Prostate gland (tissue), 2 donors: Measurements from ENCODE around the gene AS3MT.

Source experiments
- POLR2A ChIP-seq: fragments of 450-650 bp; IDR thresholded peaks from one replicate; pipeline ENCODE4 v1.6.1; 2016; ENCODE audit warnings: antibody characterized with exemption, mild to moderate bottlenecking
- TF ChIP-seq, protein P1 (sequence below), 4 experiments: fragments of 200-600 bp in 2 of 4; fragments of 450-650 bp in 2 of 4; sonication (generic) in 2 of 4; IDR thresholded peaks; 1 replicate in 3 of 4; 2 replicates in 1 of 4; pipeline ENCODE4 v1.5.1; 2016 to 2019; ENCODE audit warnings: antibody characterized with exemption in 4 of 4, mild to moderate bottlenecking in 2 of 4, moderate library complexity in 2 of 4

DNA sequence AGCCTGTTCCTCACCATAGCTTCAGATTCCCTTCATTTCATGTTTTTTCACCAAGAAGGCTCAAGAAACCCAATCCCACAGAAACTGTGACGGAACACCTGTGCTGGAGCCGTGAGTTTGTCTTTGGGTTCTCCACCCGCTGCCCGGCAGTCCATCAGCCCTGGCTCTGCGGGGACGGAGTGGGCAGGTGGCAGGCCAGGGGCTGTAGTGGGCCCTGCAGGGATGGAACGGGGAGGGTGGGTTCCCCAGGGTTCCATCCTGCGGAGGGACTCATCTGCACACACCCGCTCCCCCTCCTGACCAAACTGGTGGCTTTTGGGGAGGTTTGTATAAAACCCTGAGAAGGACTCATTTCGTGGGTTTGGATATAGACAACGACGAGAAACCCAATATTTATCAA, 47.0 kb upstream of the AS3MT start:
- TF ChIP-seq, protein P1, sequence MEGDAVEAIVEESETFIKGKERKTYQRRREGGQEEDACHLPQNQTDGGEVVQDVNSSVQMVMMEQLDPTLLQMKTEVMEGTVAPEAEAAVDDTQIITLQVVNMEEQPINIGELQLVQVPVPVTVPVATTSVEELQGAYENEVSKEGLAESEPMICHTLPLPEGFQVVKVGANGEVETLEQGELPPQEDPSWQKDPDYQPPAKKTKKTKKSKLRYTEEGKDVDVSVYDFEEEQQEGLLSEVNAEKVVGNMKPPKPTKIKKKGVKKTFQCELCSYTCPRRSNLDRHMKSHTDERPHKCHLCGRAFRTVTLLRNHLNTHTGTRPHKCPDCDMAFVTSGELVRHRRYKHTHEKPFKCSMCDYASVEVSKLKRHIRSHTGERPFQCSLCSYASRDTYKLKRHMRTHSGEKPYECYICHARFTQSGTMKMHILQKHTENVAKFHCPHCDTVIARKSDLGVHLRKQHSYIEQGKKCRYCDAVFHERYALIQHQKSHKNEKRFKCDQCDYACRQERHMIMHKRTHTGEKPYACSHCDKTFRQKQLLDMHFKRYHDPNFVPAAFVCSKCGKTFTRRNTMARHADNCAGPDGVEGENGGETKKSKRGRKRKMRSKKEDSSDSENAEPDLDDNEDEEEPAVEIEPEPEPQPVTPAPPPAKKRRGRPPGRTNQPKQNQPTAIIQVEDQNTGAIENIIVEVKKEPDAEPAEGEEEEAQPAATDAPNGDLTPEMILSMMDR (IDR thresholded peaks at IDR 0.05), result no peak
- no peak for TF ChIP-seq POLR2A
